Measurements from ENCODE around the gene LRIT2. TPM values are rescaled to one million over a fixed set of nuclear protein-coding genes. Genes with fewer than 3 reads are reported as not detected.

Gene LRIT2
- total RNA-seq, 3 donors from 2014 or later: not detected

DNA sequence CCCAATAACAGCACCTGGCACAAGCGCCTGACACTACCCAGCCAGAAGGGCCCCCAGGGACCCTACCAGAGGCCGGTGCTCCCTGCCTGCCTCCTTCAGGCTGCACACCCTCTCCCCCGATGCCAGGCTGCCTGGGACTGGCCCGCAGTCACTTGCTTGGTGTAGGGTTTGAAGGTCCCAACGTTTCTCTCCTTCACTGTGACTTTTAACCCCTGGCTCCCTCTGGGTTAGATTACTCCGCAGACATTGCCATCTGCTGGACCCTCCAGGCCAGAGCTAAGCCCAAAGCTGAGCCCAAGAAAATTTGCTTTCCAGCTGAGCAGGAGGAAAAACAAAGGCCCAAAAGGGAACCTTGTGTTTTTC lies 24.1 kb downstream of the LRIT2 start:
- intact Hi-C loops (cut with DNase I, micrococcal nuclease): loop anchor here (10.0 kb wide), 2 partner anchors 46 to 56 kb away; no protein-coding TSS in a partner anchor
- ATAC-seq (peak; percentile 14), DNase-seq (no peak)
- Histone ChIP-seq H3K4me1 (ENCODE audit: low read depth) (peaks cover 44% of the 10 kb centered on the region), H3K9me3 (no peaks in the 10 kb centered on the region), H3K4me3 (no peak overlapping the region), H3K36me3 (ENCODE audit: low read depth) (no peaks in the 10 kb centered on the region)
- TF ChIP-seq, protein P1, sequence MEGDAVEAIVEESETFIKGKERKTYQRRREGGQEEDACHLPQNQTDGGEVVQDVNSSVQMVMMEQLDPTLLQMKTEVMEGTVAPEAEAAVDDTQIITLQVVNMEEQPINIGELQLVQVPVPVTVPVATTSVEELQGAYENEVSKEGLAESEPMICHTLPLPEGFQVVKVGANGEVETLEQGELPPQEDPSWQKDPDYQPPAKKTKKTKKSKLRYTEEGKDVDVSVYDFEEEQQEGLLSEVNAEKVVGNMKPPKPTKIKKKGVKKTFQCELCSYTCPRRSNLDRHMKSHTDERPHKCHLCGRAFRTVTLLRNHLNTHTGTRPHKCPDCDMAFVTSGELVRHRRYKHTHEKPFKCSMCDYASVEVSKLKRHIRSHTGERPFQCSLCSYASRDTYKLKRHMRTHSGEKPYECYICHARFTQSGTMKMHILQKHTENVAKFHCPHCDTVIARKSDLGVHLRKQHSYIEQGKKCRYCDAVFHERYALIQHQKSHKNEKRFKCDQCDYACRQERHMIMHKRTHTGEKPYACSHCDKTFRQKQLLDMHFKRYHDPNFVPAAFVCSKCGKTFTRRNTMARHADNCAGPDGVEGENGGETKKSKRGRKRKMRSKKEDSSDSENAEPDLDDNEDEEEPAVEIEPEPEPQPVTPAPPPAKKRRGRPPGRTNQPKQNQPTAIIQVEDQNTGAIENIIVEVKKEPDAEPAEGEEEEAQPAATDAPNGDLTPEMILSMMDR (IDR thresholded peaks at IDR 0.05): no peak

DNA sequence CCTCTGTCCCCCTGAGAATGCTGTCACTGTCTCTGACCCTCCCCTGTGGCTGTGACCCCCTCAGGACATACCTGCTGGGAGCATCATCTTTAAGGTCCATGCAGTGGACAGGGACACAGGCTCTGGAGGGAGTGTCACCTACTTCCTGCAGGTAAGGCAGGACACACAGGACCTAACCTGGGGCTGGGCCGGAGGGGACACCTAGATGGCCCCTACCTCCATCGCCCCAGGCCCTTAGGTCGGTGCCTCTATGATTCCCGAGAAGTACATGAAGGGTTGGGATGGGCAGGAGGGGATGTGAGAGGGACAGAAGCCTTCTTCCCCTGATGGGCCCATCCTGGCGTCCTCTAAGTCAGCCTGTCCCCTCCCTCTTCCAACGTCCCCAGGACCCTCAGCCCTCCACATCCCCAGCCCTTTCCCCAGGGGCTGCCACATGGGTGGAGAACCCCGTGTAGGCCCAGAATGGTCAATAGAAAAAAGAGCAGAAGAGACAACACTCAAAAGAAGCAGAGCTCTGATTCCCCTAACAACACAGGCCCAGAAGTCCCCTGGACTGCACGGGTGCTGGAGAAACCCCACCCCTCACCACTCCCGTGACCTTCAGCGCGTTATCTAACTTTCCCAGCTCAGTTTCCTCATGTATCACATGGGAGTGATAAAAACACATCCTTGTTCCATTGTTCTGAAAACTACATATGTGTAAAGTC lies 24.7 kb downstream of the LRIT2 start:
- peak; percentile 66 for ATAC-seq
- DNase-seq: peak; percentile 72 to 85 (median 77)
- intact Hi-C loops (cut with DNase I, micrococcal nuclease): loop anchor here (10.0 kb wide), 2 partner anchors 46 to 56 kb away; no protein-coding TSS in a partner anchor

DNA sequence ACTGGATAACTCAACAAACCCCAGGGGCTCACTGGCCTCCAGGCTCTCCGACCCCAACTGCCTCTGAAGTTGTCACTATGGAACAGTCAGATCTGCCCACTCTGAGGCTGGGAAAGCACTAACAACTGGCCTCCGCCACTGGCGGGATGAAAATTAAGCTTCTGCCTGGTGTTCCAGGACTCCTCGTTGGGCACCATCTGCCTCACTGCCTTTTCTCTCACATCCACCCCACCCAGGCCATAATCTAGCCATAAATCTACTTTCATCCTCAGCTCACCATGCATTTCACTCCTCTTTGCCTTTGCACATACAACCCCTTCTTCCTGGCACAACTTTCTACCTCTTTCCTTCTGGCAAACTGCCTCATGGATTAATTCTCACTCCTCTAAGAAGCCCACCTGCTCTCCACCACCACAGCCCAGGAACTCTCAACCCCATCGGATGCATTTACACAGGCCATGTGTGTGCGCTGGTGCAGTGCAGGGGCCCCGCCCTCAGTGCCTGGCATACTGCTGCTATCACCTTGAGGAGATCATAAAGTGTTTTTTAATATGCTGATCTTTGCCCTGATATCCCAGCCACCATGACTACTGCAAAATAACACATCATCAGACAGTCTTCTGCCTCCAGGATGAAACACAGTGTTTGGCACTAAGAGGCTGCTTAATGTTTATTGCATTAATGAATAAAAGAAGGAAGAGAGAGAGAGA lies 27.0 kb downstream of the LRIT2 start:
- ATAC-seq (peak; percentile 74), DNase-seq (peak; percentile 84 to 87 (median 86))
- H3K9me3 ChIP-seq: no peaks in the 10 kb centered on the region
- peaks cover 52% of the 10 kb centered on the region for H3K4me1 ChIP-seq (ENCODE audit: low read depth)
- intact Hi-C loops (cut with DNase I, micrococcal nuclease): no loop called here
- no peak overlapping the region for H3K4me3 ChIP-seq
- TF ChIP-seq, protein P1 (IDR thresholded peaks at IDR 0.05): no peak
- no peaks in the 10 kb centered on the region for H3K36me3 ChIP-seq (ENCODE audit: low read depth)

More for the DNA sequence above, 24.7 kb downstream of the LRIT2 start:
- TF ChIP-seq, protein P1 (IDR thresholded peaks at IDR 0.05): no peak
- Histone ChIP-seq H3K4me3 (no peak overlapping the region), H3K36me3 (ENCODE audit: low read depth) (no peaks in the 10 kb centered on the region), H3K9me3 (no peaks in the 10 kb centered on the region), H3K4me1 (ENCODE audit: low read depth) (peaks cover 50% of the 10 kb centered on the region)

DNA sequence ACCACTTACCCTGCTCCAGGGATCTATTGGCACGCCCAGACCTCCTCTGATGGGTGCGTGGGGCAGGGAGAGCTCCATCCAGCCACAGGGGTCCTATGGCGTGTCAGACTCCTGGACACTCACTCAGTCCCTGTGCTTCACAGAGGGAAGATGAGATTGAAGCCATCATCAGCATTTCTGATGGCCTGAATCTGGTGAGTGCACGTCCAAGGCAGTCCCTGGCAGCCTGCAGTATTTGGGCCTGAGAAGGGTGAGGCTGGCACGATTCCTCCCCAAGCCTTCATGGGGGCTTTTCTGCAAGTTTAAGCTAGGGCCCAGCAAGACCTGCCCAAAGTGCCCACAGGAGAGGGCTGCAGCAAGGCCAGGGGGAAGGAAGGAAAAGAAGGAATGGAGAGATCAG lies 27.7 kb downstream of the LRIT2 start:
- ATAC-seq (no peak), DNase-seq (no peak)

DNA sequence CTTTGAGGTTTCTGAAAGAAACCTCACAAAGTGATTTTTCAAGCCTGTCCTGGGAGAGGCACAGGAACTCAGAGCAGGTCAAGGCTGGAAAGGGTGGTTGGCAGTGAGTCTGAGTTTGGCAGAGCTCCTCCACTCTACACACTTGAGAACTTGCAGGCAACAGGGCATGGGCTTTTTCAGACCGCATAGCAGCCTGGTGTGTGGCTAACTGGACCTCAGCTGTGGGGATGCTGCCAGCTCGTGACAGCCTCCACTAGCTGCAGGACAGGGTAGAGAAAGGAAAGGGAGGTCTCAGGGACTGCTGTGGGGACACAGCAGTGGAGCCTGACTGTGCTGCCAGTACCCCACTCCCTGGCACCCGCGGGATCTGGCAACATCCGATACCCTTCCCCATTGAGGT lies 28.4 kb downstream of the LRIT2 start:
- ATAC-seq: no peak
- intact Hi-C loops (cut with DNase I, micrococcal nuclease): no loop called here
- Histone ChIP-seq H3K4me1 (ENCODE audit: low read depth) (peaks cover 51% of the 10 kb centered on the region), H3K36me3 (ENCODE audit: low read depth) (no peaks in the 10 kb centered on the region), H3K4me3 (no peak overlapping the region), H3K9me3 (no peaks in the 10 kb centered on the region)
- no peak for DNase-seq
- TF ChIP-seq, protein P1 (IDR thresholded peaks at IDR 0.05): no peak

More for the DNA sequence above, 27.7 kb downstream of the LRIT2 start:
- intact Hi-C loops (cut with DNase I, micrococcal nuclease): no loop called here
- TF ChIP-seq, protein P1 (IDR thresholded peaks at IDR 0.05): no peak
- H3K36me3 ChIP-seq (ENCODE audit: low read depth): no peaks in the 10 kb centered on the region
- no peaks in the 10 kb centered on the region for H3K9me3 ChIP-seq
- no peak overlapping the region for H3K4me3 ChIP-seq
- H3K4me1 ChIP-seq (ENCODE audit: low read depth): peaks cover 52% of the 10 kb centered on the region

Measured in mucosa of descending colon (tissue), 3 donors.